Measurements from ENCODE around the gene CDK7.

Gene CDK7

DNA sequence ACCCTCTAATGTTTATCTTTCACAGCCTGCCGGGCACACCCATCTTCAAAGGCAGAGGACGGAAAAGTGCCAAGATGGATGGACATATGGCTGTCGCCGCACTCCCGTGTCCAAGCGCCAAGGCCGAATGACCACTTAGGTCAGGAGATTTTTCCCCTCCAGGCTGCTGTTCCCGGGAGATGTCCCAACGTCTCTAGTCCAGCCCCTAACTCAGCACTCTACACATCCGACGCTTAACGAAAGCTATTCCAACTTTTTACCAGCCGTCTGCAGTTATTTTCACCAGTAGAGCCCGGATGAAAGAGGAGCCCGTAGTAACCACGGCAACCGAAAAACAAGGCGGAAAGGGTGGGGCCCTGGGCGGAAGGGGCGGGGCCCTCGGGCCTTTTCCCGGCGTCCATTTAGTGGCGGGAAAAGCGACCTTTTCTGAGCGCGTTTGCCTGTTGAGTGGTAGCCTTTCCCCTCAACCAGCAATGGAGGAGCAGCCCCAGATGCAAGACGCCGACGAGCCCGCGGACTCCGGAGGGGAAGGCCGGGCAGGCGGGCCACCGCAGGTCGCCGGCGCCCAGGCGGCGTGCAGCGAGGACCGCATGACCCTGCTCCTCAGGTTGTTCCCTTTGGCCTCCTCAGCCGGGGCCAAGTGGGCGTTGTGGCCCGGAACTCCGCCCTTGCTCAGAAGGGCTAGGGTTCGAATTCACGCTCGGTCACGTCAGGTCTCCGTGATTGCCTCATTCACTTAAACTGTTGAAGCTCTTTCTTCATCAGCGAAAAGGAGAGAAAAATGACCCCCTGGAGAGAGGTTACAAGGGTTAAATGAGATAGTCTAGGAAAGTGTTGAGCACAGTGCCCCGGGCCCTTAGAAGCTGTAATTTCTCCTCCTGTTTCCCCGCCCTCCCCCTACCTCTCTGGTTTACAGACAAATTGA lies 45.3 kb upstream of the CDK7 start, which contains the start of gene CENPH (continued):
- TF ChIP-seq, protein P1, sequence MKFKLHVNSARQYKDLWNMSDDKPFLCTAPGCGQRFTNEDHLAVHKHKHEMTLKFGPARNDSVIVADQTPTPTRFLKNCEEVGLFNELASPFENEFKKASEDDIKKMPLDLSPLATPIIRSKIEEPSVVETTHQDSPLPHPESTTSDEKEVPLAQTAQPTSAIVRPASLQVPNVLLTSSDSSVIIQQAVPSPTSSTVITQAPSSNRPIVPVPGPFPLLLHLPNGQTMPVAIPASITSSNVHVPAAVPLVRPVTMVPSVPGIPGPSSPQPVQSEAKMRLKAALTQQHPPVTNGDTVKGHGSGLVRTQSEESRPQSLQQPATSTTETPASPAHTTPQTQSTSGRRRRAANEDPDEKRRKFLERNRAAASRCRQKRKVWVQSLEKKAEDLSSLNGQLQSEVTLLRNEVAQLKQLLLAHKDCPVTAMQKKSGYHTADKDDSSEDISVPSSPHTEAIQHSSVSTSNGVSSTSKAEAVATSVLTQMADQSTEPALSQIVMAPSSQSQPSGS (tag by site-specific recombination; IDR thresholded peaks at IDR 0.05; ENCODE audit: low read depth), result peak; percentile 60; the same call in 1 of the 2 replicates
- TF ChIP-seq, protein P2, sequence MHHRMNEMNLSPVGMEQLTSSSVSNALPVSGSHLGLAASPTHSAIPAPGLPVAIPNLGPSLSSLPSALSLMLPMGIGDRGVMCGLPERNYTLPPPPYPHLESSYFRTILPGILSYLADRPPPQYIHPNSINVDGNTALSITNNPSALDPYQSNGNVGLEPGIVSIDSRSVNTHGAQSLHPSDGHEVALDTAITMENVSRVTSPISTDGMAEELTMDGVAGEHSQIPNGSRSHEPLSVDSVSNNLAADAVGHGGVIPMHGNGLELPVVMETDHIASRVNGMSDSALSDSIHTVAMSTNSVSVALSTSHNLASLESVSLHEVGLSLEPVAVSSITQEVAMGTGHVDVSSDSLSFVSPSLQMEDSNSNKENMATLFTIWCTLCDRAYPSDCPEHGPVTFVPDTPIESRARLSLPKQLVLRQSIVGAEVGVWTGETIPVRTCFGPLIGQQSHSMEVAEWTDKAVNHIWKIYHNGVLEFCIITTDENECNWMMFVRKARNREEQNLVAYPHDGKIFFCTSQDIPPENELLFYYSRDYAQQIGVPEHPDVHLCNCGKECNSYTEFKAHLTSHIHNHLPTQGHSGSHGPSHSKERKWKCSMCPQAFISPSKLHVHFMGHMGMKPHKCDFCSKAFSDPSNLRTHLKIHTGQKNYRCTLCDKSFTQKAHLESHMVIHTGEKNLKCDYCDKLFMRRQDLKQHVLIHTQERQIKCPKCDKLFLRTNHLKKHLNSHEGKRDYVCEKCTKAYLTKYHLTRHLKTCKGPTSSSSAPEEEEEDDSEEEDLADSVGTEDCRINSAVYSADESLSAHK (tag by site-specific recombination; IDR thresholded peaks at IDR 0.05), result no peak
- TF ChIP-seq GLI2 (tag by site-specific recombination; IDR thresholded peaks at IDR 0.05; ENCODE audit: borderline replicate concordance, low read depth) (no peak), ZBTB8A (tag by site-specific recombination; IDR thresholded peaks at IDR 0.05) (peak; percentile 98), EGR2 (tag by site-specific recombination; IDR thresholded peaks at IDR 0.05; ENCODE audit: low read depth) (peak; percentile 69), ZNF174 (tag by site-specific recombination; IDR thresholded peaks at IDR 0.05) (no peak), ZNF560 (tag by site-specific recombination; IDR thresholded peaks at IDR 0.05; ENCODE audit: borderline replicate concordance) (no peak), ZNF341 (tag by site-specific recombination; IDR thresholded peaks at IDR 0.05; ENCODE audit: low read depth) (peak; percentile 95), ZNF629 (tag by site-specific recombination; IDR thresholded peaks at IDR 0.05) (peak; percentile 83), YY2 (tag by site-specific recombination; IDR thresholded peaks at IDR 0.05) (peak; percentile 59), SALL2 (tag by site-specific recombination; IDR thresholded peaks at IDR 0.05; ENCODE audit: borderline replicate concordance) (no peak), ZNF623 (tag by site-specific recombination; IDR thresholded peaks at IDR 0.05) (no peak), ZBTB17 (tag by site-specific recombination; IDR thresholded peaks at IDR 0.05) (peak; percentile 66), ZSCAN23 (tag by site-specific recombination; IDR thresholded peaks at IDR 0.05) (no peak), ZNF175 (tag by site-specific recombination; IDR thresholded peaks at IDR 0.05) (no peak), ZNF768 (tag by site-specific recombination; IDR thresholded peaks at IDR 0.05) (no peak), ZNF133 (tag by site-specific recombination; IDR thresholded peaks at IDR 0.05) (no peak), ZNF48 (tag by site-specific recombination; IDR thresholded peaks at IDR 0.05) (no peak), SCRT1 (tag by site-specific recombination; IDR thresholded peaks at IDR 0.05; ENCODE audit: borderline replicate concordance) (peak; percentile 98), KLF16 (tag by site-specific recombination; IDR thresholded peaks at IDR 0.05) (peak; percentile 70), ZEB2 (tag by site-specific recombination; IDR thresholded peaks at IDR 0.05) (peak; percentile 59), ZFP37 (tag by site-specific recombination; IDR thresholded peaks at IDR 0.05) (peak; percentile 55), ZNF701 (tag by site-specific recombination; IDR thresholded peaks at IDR 0.05) (no peak), ZNF391 (tag by site-specific recombination; IDR thresholded peaks at IDR 0.05; ENCODE audit: borderline replicate concordance, low read depth) (no peak; the same call in 1 of the 2 replicates), ZNF416 (tag by site-specific recombination; IDR thresholded peaks at IDR 0.05) (no peak), ZNF223 (tag by site-specific recombination; IDR thresholded peaks at IDR 0.05) (no peak)
- TF ChIP-seq, protein P3, sequence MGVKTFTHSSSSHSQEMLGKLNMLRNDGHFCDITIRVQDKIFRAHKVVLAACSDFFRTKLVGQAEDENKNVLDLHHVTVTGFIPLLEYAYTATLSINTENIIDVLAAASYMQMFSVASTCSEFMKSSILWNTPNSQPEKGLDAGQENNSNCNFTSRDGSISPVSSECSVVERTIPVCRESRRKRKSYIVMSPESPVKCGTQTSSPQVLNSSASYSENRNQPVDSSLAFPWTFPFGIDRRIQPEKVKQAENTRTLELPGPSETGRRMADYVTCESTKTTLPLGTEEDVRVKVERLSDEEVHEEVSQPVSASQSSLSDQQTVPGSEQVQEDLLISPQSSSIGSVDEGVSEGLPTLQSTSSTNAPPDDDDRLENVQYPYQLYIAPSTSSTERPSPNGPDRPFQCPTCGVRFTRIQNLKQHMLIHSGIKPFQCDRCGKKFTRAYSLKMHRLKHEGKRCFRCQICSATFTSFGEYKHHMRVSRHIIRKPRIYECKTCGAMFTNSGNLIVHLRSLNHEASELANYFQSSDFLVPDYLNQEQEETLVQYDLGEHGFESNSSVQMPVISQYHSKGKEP (tag by site-specific recombination; IDR thresholded peaks at IDR 0.05), result no peak
- TF ChIP-seq, protein P4, sequence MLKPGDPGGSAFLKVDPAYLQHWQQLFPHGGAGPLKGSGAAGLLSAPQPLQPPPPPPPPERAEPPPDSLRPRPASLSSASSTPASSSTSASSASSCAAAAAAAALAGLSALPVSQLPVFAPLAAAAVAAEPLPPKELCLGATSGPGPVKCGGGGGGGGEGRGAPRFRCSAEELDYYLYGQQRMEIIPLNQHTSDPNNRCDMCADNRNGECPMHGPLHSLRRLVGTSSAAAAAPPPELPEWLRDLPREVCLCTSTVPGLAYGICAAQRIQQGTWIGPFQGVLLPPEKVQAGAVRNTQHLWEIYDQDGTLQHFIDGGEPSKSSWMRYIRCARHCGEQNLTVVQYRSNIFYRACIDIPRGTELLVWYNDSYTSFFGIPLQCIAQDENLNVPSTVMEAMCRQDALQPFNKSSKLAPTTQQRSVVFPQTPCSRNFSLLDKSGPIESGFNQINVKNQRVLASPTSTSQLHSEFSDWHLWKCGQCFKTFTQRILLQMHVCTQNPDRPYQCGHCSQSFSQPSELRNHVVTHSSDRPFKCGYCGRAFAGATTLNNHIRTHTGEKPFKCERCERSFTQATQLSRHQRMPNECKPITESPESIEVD (tag by site-specific recombination; IDR thresholded peaks at IDR 0.05), result no peak; the same call in 1 of the 2 replicates
- TF ChIP-seq, protein P5, sequence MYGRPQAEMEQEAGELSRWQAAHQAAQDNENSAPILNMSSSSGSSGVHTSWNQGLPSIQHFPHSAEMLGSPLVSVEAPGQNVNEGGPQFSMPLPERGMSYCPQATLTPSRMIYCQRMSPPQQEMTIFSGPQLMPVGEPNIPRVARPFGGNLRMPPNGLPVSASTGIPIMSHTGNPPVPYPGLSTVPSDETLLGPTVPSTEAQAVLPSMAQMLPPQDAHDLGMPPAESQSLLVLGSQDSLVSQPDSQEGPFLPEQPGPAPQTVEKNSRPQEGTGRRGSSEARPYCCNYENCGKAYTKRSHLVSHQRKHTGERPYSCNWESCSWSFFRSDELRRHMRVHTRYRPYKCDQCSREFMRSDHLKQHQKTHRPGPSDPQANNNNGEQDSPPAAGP (tag by site-specific recombination; IDR thresholded peaks at IDR 0.05), result peak; percentile 66
- TF ChIP-seq, protein P6, sequence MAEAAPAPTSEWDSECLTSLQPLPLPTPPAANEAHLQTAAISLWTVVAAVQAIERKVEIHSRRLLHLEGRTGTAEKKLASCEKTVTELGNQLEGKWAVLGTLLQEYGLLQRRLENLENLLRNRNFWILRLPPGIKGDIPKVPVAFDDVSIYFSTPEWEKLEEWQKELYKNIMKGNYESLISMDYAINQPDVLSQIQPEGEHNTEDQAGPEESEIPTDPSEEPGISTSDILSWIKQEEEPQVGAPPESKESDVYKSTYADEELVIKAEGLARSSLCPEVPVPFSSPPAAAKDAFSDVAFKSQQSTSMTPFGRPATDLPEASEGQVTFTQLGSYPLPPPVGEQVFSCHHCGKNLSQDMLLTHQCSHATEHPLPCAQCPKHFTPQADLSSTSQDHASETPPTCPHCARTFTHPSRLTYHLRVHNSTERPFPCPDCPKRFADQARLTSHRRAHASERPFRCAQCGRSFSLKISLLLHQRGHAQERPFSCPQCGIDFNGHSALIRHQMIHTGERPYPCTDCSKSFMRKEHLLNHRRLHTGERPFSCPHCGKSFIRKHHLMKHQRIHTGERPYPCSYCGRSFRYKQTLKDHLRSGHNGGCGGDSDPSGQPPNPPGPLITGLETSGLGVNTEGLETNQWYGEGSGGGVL (tag by site-specific recombination; IDR thresholded peaks at IDR 0.05), result no peak

All from HEK293 (cell line).